DMS 273 (cell line): ENCODE results near the gene ZBTB47.

Experiments used
- DNase-seq: peaks from one replicate; lab custom pipeline; 2025; ENCODE audit not compliant: unreplicated experiment; lab: John Stamatoyannopoulos, UW

The ZBTB47 gene

DNA sequence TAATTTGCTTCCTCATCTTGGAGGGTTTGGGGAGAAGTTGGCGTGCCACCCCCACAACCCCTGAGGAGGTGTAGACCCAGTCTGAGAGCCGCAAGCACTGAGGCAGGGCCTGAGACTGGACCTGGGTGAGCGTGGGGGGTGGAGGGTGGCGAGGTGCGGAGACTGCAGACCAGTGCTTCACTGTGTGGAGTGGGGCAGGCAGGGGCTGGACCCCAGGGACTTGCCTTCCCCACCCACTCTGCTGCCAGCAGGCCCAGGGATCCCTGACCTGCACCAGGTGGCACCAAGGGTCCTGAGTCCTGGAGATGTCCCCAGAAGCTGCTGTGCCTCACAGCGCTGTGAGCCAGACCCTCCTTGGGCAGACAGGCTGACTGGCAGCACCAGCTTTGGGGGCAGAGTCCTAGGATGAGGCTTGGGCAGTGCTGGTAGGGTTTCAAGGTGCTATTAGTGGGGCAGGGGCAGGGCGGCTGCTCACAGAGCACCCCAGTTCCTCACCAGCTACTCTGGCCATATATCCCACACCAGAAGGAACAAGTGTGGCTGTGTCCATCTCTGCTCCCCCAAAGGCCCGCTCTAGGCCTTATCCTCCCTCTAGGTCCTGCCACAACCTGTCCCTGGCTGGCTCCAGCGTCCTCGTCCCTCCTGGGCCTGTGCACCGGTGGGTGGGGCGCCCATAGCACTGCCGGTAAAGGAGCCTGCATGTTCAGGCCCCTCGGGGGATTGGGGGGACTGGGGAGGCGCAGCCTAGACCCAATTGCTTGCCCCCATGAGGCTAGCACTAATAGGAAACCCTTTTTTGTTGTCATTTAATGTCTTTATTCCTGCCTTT, 11.8 kb downstream of the ZBTB47 start:
- DNase-seq, result no peak

- no peak for DNase-seq
Observed at GRCh38 chr3:42666022-42666421, 12.5 kb downstream of the ZBTB47 start.

GRCh38 chr3:42666577-42666998, 13.1 kb downstream of the ZBTB47 start:
- no peak for DNase-seq

DNA sequence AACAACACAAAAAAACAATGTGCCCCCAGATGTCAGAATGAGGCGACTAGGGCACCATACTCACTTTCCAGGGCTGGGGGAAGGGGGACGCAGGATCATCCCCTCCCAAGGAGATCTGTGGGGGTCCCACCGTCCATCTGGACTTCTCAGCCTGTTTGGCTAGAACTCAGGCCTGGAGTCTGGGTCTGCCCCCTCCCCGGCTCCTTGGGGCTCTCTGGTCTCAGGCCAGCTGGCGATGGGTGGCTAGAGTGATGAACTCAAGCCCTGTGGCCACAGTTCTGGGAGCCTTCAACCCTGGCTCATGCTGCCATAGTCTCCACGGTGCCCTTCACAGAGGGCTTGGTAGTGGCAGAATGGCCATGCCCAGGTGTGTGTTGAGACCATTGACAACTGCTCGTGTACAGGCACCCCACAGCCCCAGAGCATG, 13.6 kb downstream of the ZBTB47 start:
- DNase-seq, result no peak

GRCh38 chr3:42667523-42668412, 14.3 kb downstream of the ZBTB47 start:
- peak; percentile 92 for DNase-seq

GRCh38 chr3:42668413-42668760, 14.9 kb downstream of the ZBTB47 start:
- no peak for DNase-seq

- no peak for DNase-seq
Observed at GRCh38 chr3:42668793-42669217, 15.3 kb downstream of the ZBTB47 start.

DNA sequence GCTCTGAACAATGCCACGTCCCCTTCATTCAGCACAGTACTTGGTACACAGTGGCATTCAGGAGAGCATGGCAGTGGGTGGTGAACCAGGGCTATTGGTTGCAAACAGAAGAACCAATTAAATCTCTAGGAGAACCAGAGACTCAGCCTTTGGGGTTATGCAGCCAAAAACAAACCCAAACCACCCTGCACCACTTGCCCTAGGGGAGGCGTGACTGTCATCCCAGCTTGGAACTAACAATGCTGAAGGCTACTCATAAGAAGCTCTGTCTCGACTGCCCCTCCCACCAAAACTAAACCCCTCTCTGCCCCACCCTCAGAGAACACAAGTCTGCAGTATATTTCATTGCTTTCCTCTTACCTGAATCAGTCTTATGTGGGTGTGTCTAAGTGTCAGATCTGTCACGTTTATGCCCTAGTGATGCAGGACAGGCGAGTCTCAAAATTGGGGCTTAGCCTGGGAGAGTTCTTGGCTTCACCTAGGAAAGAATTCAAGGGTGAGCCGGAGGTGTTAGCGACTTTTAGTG, 16.6 kb downstream of the ZBTB47 start:
- DNase-seq, result no peak

DNA sequence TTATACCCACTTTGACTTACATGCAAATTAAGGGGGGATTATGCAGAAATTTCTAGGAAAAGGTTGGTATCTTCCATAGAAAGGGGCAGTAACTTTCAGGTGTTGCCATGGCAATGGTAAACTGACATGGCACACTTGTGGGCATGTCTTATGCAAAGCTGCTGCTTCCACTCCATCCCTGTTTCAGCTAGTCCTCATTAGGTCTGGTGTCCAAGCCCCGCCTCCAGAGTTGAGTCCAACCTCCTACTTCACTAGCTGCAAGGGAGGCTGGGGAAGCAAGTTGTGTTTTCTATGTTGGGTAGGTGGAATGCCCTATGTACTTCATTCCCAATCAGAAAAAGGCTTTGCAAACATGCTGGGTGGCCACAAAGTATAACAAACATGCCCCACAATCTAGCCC, 17.2 kb downstream of the ZBTB47 start:
- DNase-seq, result peak; percentile 10

GRCh38 chr3:42672515-42672914, 19.0 kb downstream of the ZBTB47 start:
- no peak for DNase-seq

DNA sequence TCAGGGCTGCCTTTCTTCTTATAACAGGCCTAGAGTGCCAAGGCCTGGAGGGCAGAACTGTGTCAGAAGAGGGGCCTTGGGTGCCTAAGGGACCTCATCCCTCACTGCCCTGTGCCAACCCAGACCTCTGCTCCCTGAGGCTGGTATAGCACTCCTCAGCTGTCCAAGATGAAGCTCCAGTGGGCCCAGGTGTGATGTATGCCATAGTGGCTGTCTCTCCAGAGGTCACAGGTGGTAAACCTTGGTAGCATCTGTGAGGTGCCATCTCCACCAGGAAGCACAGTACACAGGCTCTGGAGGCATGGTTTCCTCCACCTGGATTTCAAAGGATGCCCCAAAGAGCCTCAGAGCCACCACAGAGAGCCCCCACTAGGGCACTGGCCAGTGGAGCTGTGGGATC, 19.6 kb downstream of the ZBTB47 start:
- DNase-seq, result no peak

GRCh38 chr3:42674146-42674545, 20.6 kb downstream of the ZBTB47 start:
- peak; percentile 41 for DNase-seq

GRCh38 chr3:42675909-42676308, 22.4 kb downstream of the ZBTB47 start:
- DNase-seq, result no peak

GRCh38 chr3:42678447-42678846, 24.9 kb downstream of the ZBTB47 start:
- DNase-seq, result no peak

DNA sequence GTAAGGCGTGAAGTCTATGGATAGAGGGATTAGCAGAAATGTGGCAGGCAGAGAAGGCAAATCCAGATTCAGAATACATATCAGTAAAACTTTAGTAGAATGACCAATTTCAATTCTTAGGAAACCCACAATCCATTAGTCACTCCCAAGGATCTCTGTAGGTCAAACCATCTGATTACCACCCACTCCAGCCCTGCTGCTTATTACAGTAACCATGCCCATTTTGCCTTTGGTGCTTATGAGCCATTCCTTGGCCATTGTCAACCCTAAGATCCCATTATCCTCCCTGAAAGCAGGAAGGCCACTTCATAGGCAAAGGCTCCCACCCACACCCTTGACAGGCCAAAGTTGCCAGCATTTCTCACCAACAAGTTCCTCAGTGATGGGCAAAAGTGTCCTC, 26.8 kb downstream of the ZBTB47 start:
- DNase-seq, result no peak

GRCh38 chr3:42680806-42681205, 27.3 kb downstream of the ZBTB47 start:
- no peak for DNase-seq

DNA sequence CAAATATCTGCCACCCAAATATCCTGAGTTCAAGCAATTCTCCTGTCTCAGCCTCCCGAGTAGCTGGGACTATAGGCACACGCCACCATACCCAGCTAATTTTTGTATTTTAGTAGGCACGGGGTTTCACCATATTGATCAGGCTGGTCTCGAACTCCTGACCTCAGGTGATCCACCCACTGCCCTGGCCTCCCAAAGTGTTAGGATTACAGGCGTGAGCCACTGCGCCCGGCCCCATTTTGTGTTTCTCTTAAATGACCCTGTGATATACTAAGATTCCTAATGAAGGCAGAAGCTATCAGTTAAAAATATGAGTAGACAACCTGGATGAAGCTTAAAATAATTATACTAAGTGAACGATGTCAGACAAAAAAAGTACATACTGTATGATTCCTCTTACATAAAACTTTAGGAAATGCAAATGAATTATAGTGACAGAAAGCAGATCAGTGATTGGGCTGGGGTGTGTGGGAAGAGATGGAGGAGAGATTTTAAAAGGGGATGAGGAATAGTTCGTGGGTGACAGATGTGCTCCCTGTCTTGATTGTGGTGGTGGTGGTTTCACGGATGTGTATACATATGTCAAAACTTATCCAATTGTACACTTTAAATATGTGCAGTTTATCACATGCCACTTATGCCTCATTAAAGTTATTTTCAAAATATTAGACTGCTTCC, 28.0 kb downstream of the ZBTB47 start:
- DNase-seq, result no peak

GRCh38 chr3:42682301-42683070, 29.0 kb downstream of the ZBTB47 start:
- no peak for DNase-seq

GRCh38 chr3:42683875-42684598, 30.5 kb downstream of the ZBTB47 start:
- DNase-seq, result peak; percentile 18
